ENCODE measurements around the gene CALML6. TPM values are rescaled to one million over a fixed set of nuclear protein-coding genes. Genes with fewer than 3 reads are reported as not detected.
A peak's percentile ranks its signal among the peaks of the same experiment; 100 is the strongest.

Gene CALML6
- total RNA-seq, 2 experiments from 2014 or later = 0.47 to 0.69 TPM

- no peaks in the 10 kb centered on the region for H3K9me3 Mint-ChIP-seq
Measured at GRCh38 chr1:1937549-1938275, 22.7 kb downstream of the CALML6 start.

GRCh38 chr1:1938276-1938573 is 23.2 kb downstream of the CALML6 start:
- no peak for TF ChIP-seq CTCF (IDR thresholded peaks at IDR 0.05)
- no peaks in the 10 kb centered on the region for H3K27me3 Mint-ChIP-seq
- intact Hi-C loops (cut with DNase I, micrococcal nuclease) = no loop called here
- ChIA-PET POLR2A (no interaction called here), CTCF (no interaction called here)
- Histone ChIP-seq H3K27ac (ENCODE audit: low read depth in 1 of 2, low read length in 2 of 2) (no peak overlapping the region), H3K4me1 (ENCODE audit: insufficient read depth, low read length) (no peaks in the 10 kb centered on the region), H3K4me3 (ENCODE audit: low read length) (no peak overlapping the region), H3K36me3 (ENCODE audit: insufficient read depth, low read length) (no peaks in the 10 kb centered on the region), H3K27me3 (ENCODE audit: control insufficient read depth in 1 of 2, insufficient read depth in 2 of 2, low read length in 2 of 2) (no peaks in the 10 kb centered on the region), H3K9me3 (ENCODE audit: control insufficient read depth in 1 of 2, insufficient read depth in 1 of 2, low read length in 2 of 2) (peaks cover 0 to 6% of the 10 kb centered on the region in 2 experiments)
- H3K4me3 Mint-ChIP-seq = no peak overlapping the region
- no peak for ATAC-seq (ENCODE audit: poor library complexity)
- no peaks in the 10 kb centered on the region for H3K36me3 Mint-ChIP-seq (ENCODE audit: low read depth)
- DNase-seq = no peak
- H3K4me1 Mint-ChIP-seq (ENCODE audit: low read depth) = no peaks in the 10 kb centered on the region
- H3K9me3 Mint-ChIP-seq = no peaks in the 10 kb centered on the region
- no peak overlapping the region for H3K27ac Mint-ChIP-seq

More at GRCh38 chr1:1937549-1938275, 22.7 kb downstream of the CALML6 start:
- H3K4me1 ChIP-seq (ENCODE audit: insufficient read depth, low read length) = no peaks in the 10 kb centered on the region
- no peak overlapping the region for H3K27ac ChIP-seq (ENCODE audit: low read depth in 1 of 2, low read length in 2 of 2)
- Mint-ChIP-seq H3K27ac (no peak overlapping the region), H3K36me3 (ENCODE audit: low read depth) (no peaks in the 10 kb centered on the region), H3K27me3 (no peaks in the 10 kb centered on the region), H3K4me1 (ENCODE audit: low read depth) (no peaks in the 10 kb centered on the region), H3K4me3 (no peak overlapping the region)
- CTCF ChIA-PET = no interaction called here
- H3K9me3 ChIP-seq (ENCODE audit: control insufficient read depth in 1 of 2, insufficient read depth in 1 of 2, low read length in 2 of 2) = peaks cover 0 to 6% of the 10 kb centered on the region in 2 experiments
- H3K36me3 ChIP-seq (ENCODE audit: insufficient read depth, low read length) = no peaks in the 10 kb centered on the region
- no peak for TF ChIP-seq CTCF (IDR thresholded peaks at IDR 0.05)
- ATAC-seq (ENCODE audit: poor library complexity) (no peak), DNase-seq (no peak)
- POLR2A ChIA-PET = no interaction called here
- intact Hi-C loops (cut with DNase I, micrococcal nuclease) = no loop called here
- no peak overlapping the region for H3K4me3 ChIP-seq (ENCODE audit: low read length)
- no peaks in the 10 kb centered on the region for H3K27me3 ChIP-seq (ENCODE audit: control insufficient read depth in 1 of 2, insufficient read depth in 2 of 2, low read length in 2 of 2)

GRCh38 chr1:1938613-1939295 is 23.7 kb downstream of the CALML6 start:
- TF ChIP-seq CTCF (IDR thresholded peaks at IDR 0.05) = no peak
- H3K4me3 Mint-ChIP-seq = no peak overlapping the region
- no peaks in the 10 kb centered on the region for H3K27me3 ChIP-seq (ENCODE audit: control insufficient read depth in 1 of 2, insufficient read depth in 2 of 2, low read length in 2 of 2)
- ChIA-PET CTCF (no interaction called here), POLR2A (no interaction called here)
- H3K27me3 Mint-ChIP-seq = peaks cover under 1% of the 10 kb centered on the region
- ATAC-seq (ENCODE audit: poor library complexity) (no peak), DNase-seq (peak in 1 of 14 experiments; percentile 8)
- no peaks in the 10 kb centered on the region for H3K4me1 Mint-ChIP-seq (ENCODE audit: low read depth)
- peaks cover 4% of the 10 kb centered on the region for H3K4me1 ChIP-seq (ENCODE audit: insufficient read depth, low read length)
- peaks cover 0 to 6% of the 10 kb centered on the region in 2 experiments for H3K9me3 ChIP-seq (ENCODE audit: control insufficient read depth in 1 of 2, insufficient read depth in 1 of 2, low read length in 2 of 2)
- intact Hi-C loops (cut with DNase I, micrococcal nuclease) = no loop called here
- H3K9me3 Mint-ChIP-seq = no peaks in the 10 kb centered on the region
- H3K27ac Mint-ChIP-seq = no peak overlapping the region
- no peak overlapping the region for H3K27ac ChIP-seq (ENCODE audit: low read depth in 1 of 2, low read length in 2 of 2)
- no peaks in the 10 kb centered on the region for H3K36me3 ChIP-seq (ENCODE audit: insufficient read depth, low read length)
- H3K36me3 Mint-ChIP-seq (ENCODE audit: low read depth) = no peaks in the 10 kb centered on the region
- H3K4me3 ChIP-seq (ENCODE audit: low read length) = no peak overlapping the region

Data from CD4-positive, alpha-beta T cell (primary cell).